NCI-H82 treated with DMSO at 0.1 percent for 48 hours (cell line): ENCODE measurements around the gene DOCK1.

Experiments
- DNase-seq: peaks from one replicate; lab custom pipeline; 2025; ENCODE audit not compliant: unreplicated experiment; lab: John Stamatoyannopoulos, UW

DOCK1 gene

GRCh38 chr10:127485153-127485857 is 580.1 kb downstream of the DOCK1 start:
- DNase-seq: no peak

GRCh38 chr10:127486355-127486754 is 581.1 kb downstream of the DOCK1 start:
- no peak for DNase-seq

GRCh38 chr10:127492607-127493250 is 587.5 kb downstream of the DOCK1 start:
- DNase-seq: peak; percentile 32

GRCh38 chr10:127496035-127496434 is 590.8 kb downstream of the DOCK1 start:
- no peak for DNase-seq

GRCh38 chr10:127497685-127498084 is 592.5 kb downstream of the DOCK1 start:
- DNase-seq: no peak

GRCh38 chr10:127498087-127498486 is 592.9 kb downstream of the DOCK1 start:
- no peak for DNase-seq

- DNase-seq: no peak
Observed at GRCh38 chr10:127500127-127500526, 594.9 kb downstream of the DOCK1 start.
